SK-N-SH (cell line): ENCODE data around the gene DYRK1A.

Experiments used
- CTCF ChIP-seq: fragments of 200-600 bp; sonication (generic); IDR thresholded peaks from 2 replicates; pipeline ENCODE4 v1.6.1; 2017; ENCODE audit warnings: antibody characterized with exemption, mild to moderate bottlenecking, moderate library complexity
- EP300 ChIP-seq, 2 experiments: IDR thresholded peaks; 2 replicates each; pipeline versions ENCODE4 v1.4.0 to v1.6.1; 2012; ENCODE audit warnings: borderline replicate concordance in 1 of 2, low read depth in 1 of 2, low read length in 1 of 2
- EZH2phosphoT487 ChIP-seq: fragments of 200-600 bp; sonication (generic); IDR thresholded peaks from 2 replicates; pipeline ENCODE4 v1.6.1; 2017; ENCODE audit warnings: low read depth, mixed run types, mild to moderate bottlenecking, antibody characterized with exemption, moderate library complexity, borderline replicate concordance
- MXI1 ChIP-seq: IDR thresholded peaks from 2 replicates; pipeline ENCODE4 v1.6.1; 2012; ENCODE audit warnings: mild to moderate bottlenecking, low read depth, low read length, improper control_type of control experiment
- POLR2AphosphoS5 ChIP-seq: IDR thresholded peaks from 2 replicates; pipeline ENCODE4 v1.6.1; 2012; ENCODE audit warnings: low read depth, low read length
- RCOR1 ChIP-seq: fragments of 150-350 bp; IDR thresholded peaks from 2 replicates; pipeline ENCODE4 v1.6.1; 2017; ENCODE audit warnings: antibody characterized with exemption, low read length
- SMC3 ChIP-seq: IDR thresholded peaks from 2 replicates; pipeline ENCODE4 v1.6.1; 2012; ENCODE audit warnings: low read depth, low read length, improper control_type of control experiment
- TAF1 ChIP-seq: IDR thresholded peaks from 2 replicates; pipeline ENCODE4 v1.6.1; 2012; ENCODE audit warnings: low read depth, mild to moderate bottlenecking, low read length, moderate library complexity, borderline replicate concordance
- TCF12 ChIP-seq: IDR thresholded peaks from 2 replicates; pipeline ENCODE4 v1.4.0; 2012
- YY1 ChIP-seq: IDR thresholded peaks from 2 replicates; pipeline ENCODE4 v1.4.0; 2012; ENCODE audit warnings: low read depth, mild to moderate bottlenecking

- TF ChIP-seq CTCF (no peak), RCOR1 (no peak), SMC3 (no peak), TAF1 (no peak), EZH2phosphoT487 (no peak), EP300 (IDR thresholded peaks at IDR 0.05; ENCODE audit: borderline replicate concordance in 1 of 2, low read depth in 1 of 2, low read length in 1 of 2) (no peak), TCF12 (no peak), MXI1 (no peak), POLR2AphosphoS5 (no peak), YY1 (no peak)
Observed at GRCh38 chr21:37574751-37575150, 208.2 kb downstream of the DYRK1A start.
